ENCODE measurements around the gene CPD. TPM values are rescaled to one million over a fixed set of nuclear protein-coding genes. Genes with fewer than 3 reads are reported as not detected.

Gene CPD
- total RNA-seq, 1 experiment from 2014 or later, result 56.1 TPM

GRCh38 chr17:30368912-30369720 is 9.6 kb upstream of the CPD start:
- H3K9me3 ChIP-seq (replicated peaks), result no peaks in the 10 kb centered on the region
- DNase-seq, result peak; percentile 42 to 52
- no peak overlapping the region for H3K4me3 ChIP-seq
- H3K27ac ChIP-seq, result no peak overlapping the region
- no peaks in the 10 kb centered on the region for H3K27me3 ChIP-seq
- H3K4me1 ChIP-seq, result peaks cover 7% of the 10 kb centered on the region; the same call in 1 of the 2 replicates
- H3K36me3 ChIP-seq, result no peaks in the 10 kb centered on the region

DNA sequence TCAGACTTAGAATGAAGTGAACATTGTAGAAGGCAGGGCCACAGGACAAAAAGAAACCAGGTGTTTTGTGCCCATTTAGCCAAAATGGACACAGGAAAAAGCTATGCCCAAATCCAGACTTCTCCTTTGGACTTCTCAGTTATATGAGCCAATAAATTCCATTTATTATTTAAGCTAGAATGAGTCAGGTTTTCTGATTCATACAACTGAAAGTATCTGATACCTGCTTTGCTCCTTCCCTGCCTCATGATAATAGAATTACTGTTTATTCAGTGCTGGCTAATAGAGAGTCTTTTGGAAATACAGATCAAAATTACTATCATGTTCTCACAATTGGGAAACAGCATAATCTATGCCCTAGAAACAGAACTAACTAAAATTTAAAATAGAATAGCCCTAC is 8.7 kb upstream of the CPD start:
- Histone ChIP-seq H3K36me3 (no peaks in the 10 kb centered on the region), H3K27ac (no peak overlapping the region), H3K4me1 (peaks cover 7% of the 10 kb centered on the region; the same call in 1 of the 2 replicates), H3K27me3 (no peaks in the 10 kb centered on the region), H3K9me3 (replicated peaks) (no peaks in the 10 kb centered on the region), H3K4me3 (no peak overlapping the region)
- no peak for DNase-seq

DNA sequence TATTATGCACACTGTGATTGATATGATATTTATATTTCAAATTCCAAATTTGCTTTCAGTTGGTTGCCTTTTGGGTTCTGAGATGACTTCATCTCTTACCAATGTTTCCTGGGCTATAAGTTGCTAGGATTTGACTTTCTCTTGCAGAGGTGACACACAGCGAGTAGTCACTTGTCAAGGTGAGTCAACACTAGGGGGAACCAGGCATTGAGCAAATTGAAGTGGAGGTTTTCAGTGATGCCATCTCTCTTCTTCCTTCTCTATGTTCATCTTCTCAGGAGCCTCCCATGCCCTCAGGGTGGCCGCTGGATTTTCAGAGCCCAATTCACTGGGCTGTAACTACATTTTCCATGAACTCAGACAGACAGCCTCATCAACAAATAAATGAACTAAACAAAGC is 6.0 kb upstream of the CPD start:
- Histone ChIP-seq H3K27me3 (no peaks in the 10 kb centered on the region), H3K36me3 (no peaks in the 10 kb centered on the region), H3K27ac (no peak overlapping the region), H3K4me1 (peaks cover 21% of the 10 kb centered on the region), H3K9me3 (replicated peaks) (no peaks in the 10 kb centered on the region), H3K4me3 (no peak overlapping the region)
- no peak for DNase-seq

DNA sequence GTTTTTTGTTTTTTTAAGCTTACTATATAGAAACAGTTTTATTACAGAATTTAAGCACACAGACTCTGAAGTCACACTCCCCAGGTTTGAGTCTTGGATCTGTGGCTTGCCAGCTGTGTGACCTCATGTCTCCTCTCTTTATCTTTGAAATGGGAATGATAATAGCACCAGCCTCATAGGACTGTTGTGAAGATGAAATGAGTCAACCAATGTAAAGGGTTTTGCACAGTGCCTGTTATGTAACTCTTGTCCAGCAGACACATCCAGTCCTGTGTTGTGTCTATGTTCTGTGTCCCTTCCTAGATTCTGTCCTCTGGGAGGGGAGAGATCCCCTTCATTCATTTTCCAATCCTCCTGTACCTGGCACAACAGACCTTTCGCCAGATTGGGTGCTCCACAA is 3.1 kb upstream of the CPD start:
- Histone ChIP-seq H3K9me3 (replicated peaks) (no peaks in the 10 kb centered on the region), H3K36me3 (no peaks in the 10 kb centered on the region), H3K4me3 (no peak overlapping the region), H3K4me1 (peaks cover 20% of the 10 kb centered on the region), H3K27me3 (no peaks in the 10 kb centered on the region), H3K27ac (no peak overlapping the region)
- DNase-seq, result no peak

DNA sequence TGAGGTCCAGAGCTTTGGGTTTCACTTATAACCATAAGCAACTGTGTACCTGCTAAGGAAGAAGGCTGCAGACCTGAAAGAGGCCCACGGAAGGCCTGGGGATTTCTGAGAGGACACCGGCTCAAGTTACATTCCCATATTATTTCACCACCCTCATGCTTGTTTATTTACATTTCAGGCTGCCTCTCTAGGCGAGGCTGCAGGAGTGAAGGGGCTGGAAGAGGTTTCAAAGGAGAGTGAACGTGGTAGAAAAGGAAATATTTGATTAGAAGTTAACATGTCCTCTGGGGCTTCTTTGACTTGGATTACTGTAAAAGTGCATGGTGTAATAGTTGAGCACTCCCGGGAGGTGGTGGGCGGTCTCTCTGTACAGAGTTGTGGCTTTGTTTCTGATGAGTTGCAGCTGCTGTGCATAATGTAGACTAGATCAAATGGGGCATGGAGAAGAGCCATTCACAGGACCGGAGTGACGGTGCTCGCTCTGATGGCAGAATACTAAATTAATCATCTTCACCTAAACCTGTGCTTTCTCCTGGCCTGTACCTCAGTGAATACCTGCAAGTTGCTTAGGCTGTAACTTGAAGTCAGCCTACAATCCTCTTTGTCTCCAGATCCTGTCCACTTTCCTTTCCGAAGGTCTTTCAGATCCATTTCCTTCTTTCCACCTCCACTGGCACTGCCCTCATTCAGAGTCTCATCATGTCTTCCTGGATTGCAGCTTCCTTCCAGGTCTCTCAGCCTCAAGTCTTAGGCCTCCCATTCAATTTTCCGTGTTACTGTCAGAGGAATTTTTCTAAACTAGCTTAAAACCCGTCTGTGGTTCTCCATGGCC is 1.9 kb upstream of the CPD start:
- Histone ChIP-seq H3K27ac (peak overlapping the region; percentile 57), H3K36me3 (no peaks in the 10 kb centered on the region), H3K9me3 (replicated peaks) (no peaks in the 10 kb centered on the region), H3K4me1 (peaks cover 20% of the 10 kb centered on the region), H3K4me3 (peak overlapping the region; percentile 53), H3K27me3 (no peaks in the 10 kb centered on the region)
- peak; percentile 79 to 88 for DNase-seq

DNA sequence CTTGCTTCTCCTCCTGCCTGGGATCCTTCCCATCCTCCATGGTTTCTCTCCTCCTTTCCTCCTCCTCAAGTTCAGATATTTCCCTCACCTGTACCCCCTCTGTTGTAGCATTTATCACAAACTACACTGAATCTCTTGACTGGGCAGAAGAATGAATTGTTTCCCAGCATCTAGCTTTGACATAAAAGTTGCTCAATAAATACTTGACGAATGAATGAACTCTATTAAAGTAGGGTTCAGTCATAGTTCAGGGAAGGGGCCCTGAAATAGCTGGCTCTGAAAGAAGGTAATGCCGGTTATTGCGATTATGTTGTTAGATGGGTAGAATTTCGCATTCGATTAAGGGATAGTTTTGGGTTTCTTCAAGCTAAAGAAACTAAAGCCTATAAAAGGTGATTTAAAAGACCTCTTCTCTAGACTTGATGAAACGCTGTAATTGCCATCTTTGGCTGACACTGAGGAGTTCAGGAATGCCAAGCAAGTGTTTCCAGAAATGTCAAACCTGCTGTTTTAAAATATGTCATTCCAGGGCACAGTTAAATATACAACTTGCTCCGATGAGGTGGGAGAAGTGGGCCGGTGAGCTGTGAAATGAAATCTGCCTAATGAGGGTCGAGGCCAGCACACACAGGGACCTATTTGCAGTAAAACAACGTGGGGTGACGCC is 1.0 kb upstream of the CPD start:
- Histone ChIP-seq H3K27me3 (no peaks in the 10 kb centered on the region), H3K36me3 (no peaks in the 10 kb centered on the region), H3K4me1 (peaks cover 20% of the 10 kb centered on the region), H3K9me3 (replicated peaks) (no peaks in the 10 kb centered on the region), H3K4me3 (peak overlapping the region; percentile 79), H3K27ac (peak overlapping the region; percentile 57; the same call in 1 of the 2 replicates)
- DNase-seq, result no peak

- Histone ChIP-seq H3K27ac (no peak overlapping the region), H3K4me3 (peak overlapping the region; percentile 79), H3K27me3 (no peaks in the 10 kb centered on the region), H3K9me3 (replicated peaks) (no peaks in the 10 kb centered on the region), H3K36me3 (no peaks in the 10 kb centered on the region), H3K4me1 (peaks cover 20% of the 10 kb centered on the region)
- DNase-seq, result no peak
Measured at GRCh38 chr17:30378241-30378824, 394 bp upstream of the CPD start.

GRCh38 chr17:30379303-30379902 is 676 bp downstream of the CPD start:
- DNase-seq, result peak; percentile 22 to 28
- Histone ChIP-seq H3K4me3 (peak overlapping the region; percentile 79), H3K4me1 (peaks cover 20% of the 10 kb centered on the region), H3K27ac (peak overlapping the region; percentile 19; the same call in 1 of the 2 replicates), H3K27me3 (no peaks in the 10 kb centered on the region), H3K36me3 (no peaks in the 10 kb centered on the region), H3K9me3 (replicated peaks) (no peaks in the 10 kb centered on the region)

DNA sequence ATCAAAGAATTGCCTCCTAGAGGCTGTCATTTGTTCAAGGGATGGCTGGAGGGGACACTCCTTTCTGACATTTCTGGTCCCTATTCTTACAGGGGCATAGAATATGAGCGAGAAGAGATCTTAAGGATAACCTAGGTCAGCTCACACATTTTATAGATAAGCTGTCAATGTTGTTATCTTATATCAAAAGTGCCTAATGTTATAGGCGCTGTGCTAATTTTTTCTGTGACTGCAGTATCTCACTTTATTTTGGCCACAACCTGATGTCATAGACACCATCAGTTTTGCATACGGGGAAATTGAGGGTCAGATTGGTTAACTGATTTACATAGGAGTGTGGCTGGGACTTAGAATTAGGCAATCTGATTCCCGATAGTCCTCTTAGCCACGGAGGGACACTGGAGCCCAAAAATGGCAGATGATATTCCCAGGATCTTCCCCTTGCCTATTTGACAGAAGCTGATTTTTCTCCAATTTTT is 1.2 kb downstream of the CPD start:
- DNase-seq, result peak in 1 of 2 experiments; percentile 34
- Histone ChIP-seq H3K27ac (no peak overlapping the region), H3K36me3 (no peaks in the 10 kb centered on the region), H3K9me3 (replicated peaks) (no peaks in the 10 kb centered on the region), H3K4me1 (peaks cover 20% of the 10 kb centered on the region), H3K4me3 (peak overlapping the region; percentile 79), H3K27me3 (no peaks in the 10 kb centered on the region)

DNA sequence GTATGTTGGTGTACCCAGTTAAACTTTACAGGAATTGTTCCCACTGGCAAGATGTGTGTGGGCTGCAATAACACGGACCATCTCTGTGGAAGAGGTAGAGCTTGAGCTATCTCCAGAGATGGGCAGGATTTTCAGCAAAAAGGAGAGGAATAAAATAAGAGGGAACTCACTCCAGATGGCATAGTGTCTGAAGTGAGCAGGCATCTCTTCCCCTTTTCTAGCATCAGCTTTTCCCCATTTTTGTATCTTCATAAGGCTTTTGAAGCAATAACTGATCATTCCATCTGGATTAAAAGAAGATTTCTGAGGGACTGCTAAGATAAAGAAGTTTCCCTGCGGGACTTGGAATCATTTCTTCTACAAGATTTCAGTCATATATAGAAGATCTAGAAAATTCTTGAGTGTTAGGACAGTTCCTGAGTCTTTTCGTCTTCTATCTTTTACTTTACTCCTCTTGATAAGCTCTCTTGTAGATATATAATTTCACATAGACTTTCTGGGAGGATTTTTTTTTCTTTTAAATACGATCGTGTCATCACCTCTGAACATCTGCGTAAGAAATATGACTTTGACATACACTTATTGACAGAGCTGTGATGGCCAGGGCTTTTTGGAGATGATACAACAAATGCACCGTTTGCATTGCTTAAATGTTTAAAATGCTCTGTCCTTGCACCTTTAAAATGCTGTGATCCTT is 2.1 kb downstream of the CPD start:
- Histone ChIP-seq H3K27me3 (no peaks in the 10 kb centered on the region), H3K27ac (no peak overlapping the region), H3K9me3 (replicated peaks) (no peaks in the 10 kb centered on the region), H3K4me3 (peak overlapping the region; percentile 79), H3K4me1 (peaks cover 20% of the 10 kb centered on the region), H3K36me3 (no peaks in the 10 kb centered on the region; the same call in 1 of the 2 replicates)
- DNase-seq, result no peak

DNA sequence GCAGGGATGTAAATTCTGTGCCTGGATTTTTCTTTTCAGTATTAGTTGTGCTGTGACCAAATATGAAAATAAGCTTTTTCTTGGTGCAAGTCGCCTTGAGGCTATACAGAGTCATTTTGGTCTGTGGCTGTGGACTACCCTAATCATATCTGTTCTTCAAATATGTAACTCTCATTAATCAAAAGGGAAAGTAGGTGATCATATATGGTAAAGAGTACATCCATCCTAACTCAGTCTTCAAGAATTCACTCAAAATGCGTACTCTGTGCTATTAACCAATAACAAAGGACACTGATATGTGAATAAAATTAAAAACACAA is 2.6 kb downstream of the CPD start:
- Histone ChIP-seq H3K4me1 (peaks cover 16% of the 10 kb centered on the region), H3K27me3 (no peaks in the 10 kb centered on the region), H3K4me3 (no peak overlapping the region), H3K36me3 (peaks cover 3% of the 10 kb centered on the region), H3K27ac (no peak overlapping the region), H3K9me3 (replicated peaks) (no peaks in the 10 kb centered on the region)
- no peak for DNase-seq

DNA sequence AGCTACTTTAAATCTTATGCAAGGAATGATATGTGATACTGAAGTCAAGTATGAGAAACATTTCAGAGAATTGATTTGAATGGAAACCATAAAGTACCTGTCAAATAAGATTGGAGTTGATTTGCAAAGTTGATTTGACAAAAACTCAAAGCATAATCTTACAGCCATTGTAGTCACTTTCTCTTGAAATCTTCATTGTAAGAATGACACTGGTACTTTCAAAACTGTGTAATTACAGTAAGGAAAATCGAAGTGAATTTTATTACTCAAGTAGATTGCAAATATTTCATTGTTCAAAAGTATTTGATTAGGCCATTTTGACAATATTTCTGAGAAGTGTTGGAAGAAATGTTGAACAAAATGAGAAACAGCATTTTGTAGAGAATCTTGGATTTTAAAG is 3.6 kb downstream of the CPD start:
- no peaks in the 10 kb centered on the region for H3K9me3 ChIP-seq (replicated peaks)
- DNase-seq, result no peak
- H3K4me3 ChIP-seq, result no peak overlapping the region
- H3K27ac ChIP-seq, result no peak overlapping the region
- H3K27me3 ChIP-seq, result no peaks in the 10 kb centered on the region
- peaks cover 10% of the 10 kb centered on the region for H3K36me3 ChIP-seq
- peaks cover 9% of the 10 kb centered on the region for H3K4me1 ChIP-seq

DNA sequence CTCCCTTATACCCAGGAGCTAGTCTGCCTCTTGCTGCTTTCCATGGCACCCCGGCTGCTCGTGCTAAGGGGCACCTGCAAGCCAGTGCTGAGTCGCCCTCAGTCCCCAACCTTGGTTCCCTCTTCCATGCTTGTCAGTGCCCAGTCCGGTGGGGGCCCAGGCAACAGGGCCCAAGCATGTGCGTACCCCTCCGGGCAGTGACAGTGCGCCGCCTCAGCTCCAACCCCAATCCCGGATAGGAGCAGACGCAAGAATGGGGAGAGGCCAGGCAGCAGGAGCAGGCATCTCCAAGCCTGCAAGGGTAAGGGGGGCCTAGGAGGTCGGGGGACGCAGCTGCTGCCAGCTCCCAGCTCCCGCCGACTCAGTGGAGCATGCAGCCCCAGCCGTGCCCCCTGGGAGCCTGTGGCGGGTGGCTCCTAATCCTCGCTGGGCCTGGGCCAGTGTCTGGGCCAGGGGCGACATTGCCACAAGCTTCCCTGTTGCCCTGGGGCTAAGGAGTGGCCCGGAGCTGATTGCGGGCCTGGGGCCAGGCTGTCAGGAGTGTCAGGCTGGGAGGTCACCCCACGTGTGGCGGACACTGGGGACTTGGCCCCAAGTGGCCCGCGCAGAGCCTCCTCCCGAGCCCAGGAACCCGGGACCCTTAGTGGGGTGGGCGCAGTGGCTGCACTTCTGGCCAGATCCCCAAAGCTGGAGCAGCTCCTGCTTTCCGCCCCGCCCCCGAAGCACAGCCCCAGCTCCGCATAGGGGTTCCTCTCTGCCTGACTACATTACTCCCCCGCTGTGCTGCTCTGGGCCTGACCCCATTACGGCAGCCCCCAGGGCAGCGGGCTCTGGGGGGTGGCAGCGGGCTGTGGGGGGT is 9.8 kb downstream of the CPD start:
- H3K4me3 ChIP-seq, result peak overlapping the region; percentile 54
- H3K27me3 ChIP-seq, result no peaks in the 10 kb centered on the region
- peak; percentile 95 to 97 for DNase-seq
- peak overlapping the region; percentile 72 for H3K27ac ChIP-seq
- peaks cover 21% of the 10 kb centered on the region for H3K4me1 ChIP-seq
- H3K36me3 ChIP-seq, result peaks cover 10% of the 10 kb centered on the region
- H3K9me3 ChIP-seq (replicated peaks), result no peaks in the 10 kb centered on the region

Measured in SJCRH30 (cell line).